ENCODE results near the gene GADD45A. TPM values are rescaled to one million over a fixed set of nuclear protein-coding genes. Genes with fewer than 3 reads are reported as not detected.

Gene GADD45A
- polyA plus RNA-seq, 2 of the 4 experiments (the other 2 are of a cell fraction): 36.0 to 44.7 TPM

- ATAC-seq (no peak), FAIRE-seq (no peak), DNase-seq (ENCODE audit: low read depth in 1 of 2, low spot score in 1 of 2) (no peak)
- CTCF ChIA-PET: interaction anchor here (1.4 to 1.5 kb wide), 2 partner anchors 116 to 117 kb away, joined by 3 to 4 read pairs; no protein-coding TSS in a partner anchor
- H3K4me1 ChIP-seq: peaks cover 14% of the 10 kb centered on the region
- H3K4me3 ChIP-seq: no peak overlapping the region
- 100% methylated on average over 2 of the region's 2 CpGs for WGBS (ENCODE audit: missing lambda C conversion rate)
- POLR2A ChIA-PET: no interaction called here
- TF ChIP-seq ESRRA (IDR thresholded peaks at IDR 0.05; ENCODE audit: borderline replicate concordance, low read length) (no peak), GATA3 (IDR thresholded peaks at IDR 0.05; ENCODE audit: borderline replicate concordance) (no peak), USF2 (IDR thresholded peaks at IDR 0.05) (no peak)
- TF ChIP-seq, protein P1, sequence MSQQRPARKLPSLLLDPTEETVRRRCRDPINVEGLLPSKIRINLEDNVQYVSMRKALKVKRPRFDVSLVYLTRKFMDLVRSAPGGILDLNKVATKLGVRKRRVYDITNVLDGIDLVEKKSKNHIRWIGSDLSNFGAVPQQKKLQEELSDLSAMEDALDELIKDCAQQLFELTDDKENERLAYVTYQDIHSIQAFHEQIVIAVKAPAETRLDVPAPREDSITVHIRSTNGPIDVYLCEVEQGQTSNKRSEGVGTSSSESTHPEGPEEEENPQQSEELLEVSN (IDR thresholded peaks at IDR 0.05; ENCODE audit: borderline replicate concordance, low read depth): no peak
- H3K27ac ChIP-seq: no peak overlapping the region
- no peaks in the 10 kb centered on the region for H3K9me3 ChIP-seq
- H3K4me2 ChIP-seq: no peak overlapping the region
These were observed 7.1 kb upstream of the GADD45A start for GRCh38 chr1:67677930-67678329.

DNA sequence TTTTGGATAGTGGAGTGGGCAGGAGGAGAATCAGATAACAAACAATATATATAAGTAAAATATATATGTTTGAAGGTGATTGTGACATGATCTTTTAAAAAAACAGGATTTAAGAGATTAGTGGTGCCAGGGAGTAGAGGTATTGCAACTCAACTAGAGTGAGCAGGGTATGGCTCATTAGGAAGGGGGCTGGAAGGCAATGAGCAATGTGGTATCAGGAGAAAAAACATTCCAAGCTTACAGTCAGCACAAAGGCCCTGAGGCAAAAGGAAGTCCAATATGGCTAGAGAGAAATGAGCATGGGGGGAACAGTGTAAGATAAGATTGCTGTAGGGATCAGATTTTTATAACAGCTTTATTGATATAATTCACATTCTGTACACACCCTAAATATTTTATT is 5.3 kb upstream of the GADD45A start:
- ATAC-seq: no peak
- Histone ChIP-seq H3K4me1 (peaks cover 29% of the 10 kb centered on the region), H3K27ac (no peak overlapping the region), H3K9me3 (no peaks in the 10 kb centered on the region), H3K4me3 (no peak overlapping the region), H3K4me2 (no peak overlapping the region)
- POLR2A ChIA-PET: no interaction called here
- TF ChIP-seq BCL3 (IDR thresholded peaks at IDR 0.05) (no peak), NFE2L2 (conservative IDR thresholded peaks at IDR 0.05; ENCODE audit: low read length) (no peak), GATA3 (IDR thresholded peaks at IDR 0.05; ENCODE audit: borderline replicate concordance) (no peak), CEBPB (IDR thresholded peaks at IDR 0.05) (no peak), CBX8 (IDR thresholded peaks at IDR 0.05) (no peak), PHF8 (IDR thresholded peaks at IDR 0.05; ENCODE audit: borderline replicate concordance, low read depth) (no peak), SMC3 (IDR thresholded peaks at IDR 0.05) (no peak), JUNB (IDR thresholded peaks at IDR 0.05) (no peak)
- CTCF ChIA-PET: no interaction called here
- no peak for FAIRE-seq
- DNase-seq (ENCODE audit: low read depth in 1 of 2, low spot score in 1 of 2): no peak

DNA sequence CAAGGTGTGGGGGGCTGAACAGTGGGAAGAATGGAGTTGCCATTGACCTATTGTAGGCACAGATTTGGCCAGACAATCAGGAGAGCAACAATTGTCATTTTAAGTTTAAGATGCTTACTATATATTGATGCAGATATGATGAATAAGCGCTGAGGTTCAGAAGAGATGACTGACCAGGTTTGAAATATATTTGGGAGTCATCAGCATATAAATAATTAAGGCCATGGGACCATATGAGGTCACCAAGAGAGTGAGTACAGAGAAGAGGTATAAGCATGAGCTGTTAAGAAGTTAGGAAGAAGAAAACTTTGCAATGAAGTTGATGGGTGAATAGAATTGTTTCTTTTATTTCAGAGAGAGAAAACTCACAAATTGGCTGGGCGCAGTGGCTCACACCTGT is 4.5 kb upstream of the GADD45A start:
- ChIA-PET CTCF (no interaction called here), POLR2A (no interaction called here)
- Histone ChIP-seq H3K4me2 (no peak overlapping the region), H3K27ac (no peak overlapping the region), H3K4me1 (peaks cover 29% of the 10 kb centered on the region), H3K4me3 (no peak overlapping the region), H3K9me3 (no peaks in the 10 kb centered on the region)
- ATAC-seq (no peak), FAIRE-seq (no peak), DNase-seq (ENCODE audit: low read depth in 1 of 2, low spot score in 1 of 2) (no peak)
- 92% methylated on average over 2 of the region's 2 CpGs for WGBS (ENCODE audit: missing lambda C conversion rate)
- no peak for TF ChIP-seq RAD21 (conservative IDR thresholded peaks at IDR 0.05 in 1 of 2, IDR thresholded peaks at IDR 0.05 in 1 of 2)
- TF ChIP-seq ZNF302 (CRISPR knock-in tag; IDR thresholded peaks at IDR 0.05): no peak
- TF ChIP-seq ZFP36 (IDR thresholded peaks at IDR 0.05; ENCODE audit: borderline replicate concordance, partially characterized antibody): no peak
- TF ChIP-seq FOSB (CRISPR knock-in tag; IDR thresholded peaks at IDR 0.05): no peak
- TF ChIP-seq HOXB13 (CRISPR knock-in tag; IDR thresholded peaks at IDR 0.05; ENCODE audit: low read depth): no peak
- TF ChIP-seq ATOH8 (CRISPR knock-in tag; IDR thresholded peaks at IDR 0.05; ENCODE audit: low read depth): no peak
- TF ChIP-seq RARB (CRISPR knock-in tag; IDR thresholded peaks at IDR 0.05): no peak
- TF ChIP-seq REST (IDR thresholded peaks at IDR 0.05): no peak
- TF ChIP-seq JUN (IDR thresholded peaks at IDR 0.05): no peak
- no peak for TF ChIP-seq EP300 (IDR thresholded peaks at IDR 0.05)
- no peak for TF ChIP-seq RFX5 (IDR thresholded peaks at IDR 0.05)
- TF ChIP-seq TFCP2L1 (CRISPR knock-in tag; IDR thresholded peaks at IDR 0.05): no peak

Measured in A549 (cell line).